Dermis lymphatic vessel endothelial cell (primary cell): ENCODE measurements around the gene NDUFV2. TPM values are rescaled to one million over a fixed set of nuclear protein-coding genes. Genes with fewer than 3 reads are reported as not detected.

ENCODE experiments used
- total RNA-seq: library from RNA; depleted of rRNA; stranded (reverse); fragments of >200 nt; gene quantifications from 2 replicates; pipeline ENCODE4 v1.2.1, GENCODE V29; 2014

NDUFV2 gene
- total RNA-seq, result 74.1 and 82.6 TPM in 2 replicates

DNA sequence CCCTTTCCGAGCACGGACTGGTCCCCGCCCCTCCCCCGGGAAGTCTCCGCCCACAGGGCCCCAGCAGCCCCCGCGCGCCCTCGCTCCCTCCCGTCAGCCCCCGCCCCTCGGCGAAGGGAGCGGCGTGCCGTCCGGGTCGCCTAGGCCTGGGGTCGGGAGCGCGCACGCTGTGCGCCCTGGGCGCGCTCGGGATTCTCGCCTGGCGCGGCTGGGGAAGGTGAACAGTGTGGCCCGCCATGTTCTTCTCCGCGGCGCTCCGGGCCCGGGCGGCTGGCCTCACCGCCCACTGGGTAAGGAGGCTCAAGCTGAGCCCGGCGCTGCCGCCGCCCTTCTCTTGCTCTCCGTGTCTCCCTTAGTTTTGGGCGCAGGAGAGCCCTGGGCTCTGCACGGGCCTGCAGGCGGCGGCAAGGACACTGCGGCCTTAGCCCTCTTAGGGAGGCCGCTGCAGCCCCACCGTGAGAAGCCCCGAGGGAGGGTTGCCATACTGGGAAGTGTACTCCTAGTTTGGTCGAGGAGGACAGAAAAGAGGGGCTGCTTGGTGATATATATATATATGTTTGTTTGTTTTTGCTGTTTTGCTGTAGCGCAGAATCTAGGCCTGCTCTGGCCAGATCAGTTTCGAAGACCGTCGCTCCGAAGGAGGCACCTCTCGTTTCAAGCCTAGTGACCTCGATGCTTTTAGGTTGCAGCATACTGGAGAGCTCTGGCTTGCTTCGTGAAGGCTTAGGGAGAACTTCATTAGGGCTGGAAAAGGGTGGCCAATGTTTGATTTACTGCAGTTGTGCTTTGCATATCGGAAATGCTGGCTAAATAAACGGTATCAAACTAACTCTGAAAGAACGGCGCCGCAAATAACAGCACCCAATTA lies at the start of gene NDUFV2:
Gene NDUFV2, plus strand, starts transcription at position 192 of the 868 bp plus-strand sequence. Its CDS starts 45 bp downstream, at position 237.

DNA sequence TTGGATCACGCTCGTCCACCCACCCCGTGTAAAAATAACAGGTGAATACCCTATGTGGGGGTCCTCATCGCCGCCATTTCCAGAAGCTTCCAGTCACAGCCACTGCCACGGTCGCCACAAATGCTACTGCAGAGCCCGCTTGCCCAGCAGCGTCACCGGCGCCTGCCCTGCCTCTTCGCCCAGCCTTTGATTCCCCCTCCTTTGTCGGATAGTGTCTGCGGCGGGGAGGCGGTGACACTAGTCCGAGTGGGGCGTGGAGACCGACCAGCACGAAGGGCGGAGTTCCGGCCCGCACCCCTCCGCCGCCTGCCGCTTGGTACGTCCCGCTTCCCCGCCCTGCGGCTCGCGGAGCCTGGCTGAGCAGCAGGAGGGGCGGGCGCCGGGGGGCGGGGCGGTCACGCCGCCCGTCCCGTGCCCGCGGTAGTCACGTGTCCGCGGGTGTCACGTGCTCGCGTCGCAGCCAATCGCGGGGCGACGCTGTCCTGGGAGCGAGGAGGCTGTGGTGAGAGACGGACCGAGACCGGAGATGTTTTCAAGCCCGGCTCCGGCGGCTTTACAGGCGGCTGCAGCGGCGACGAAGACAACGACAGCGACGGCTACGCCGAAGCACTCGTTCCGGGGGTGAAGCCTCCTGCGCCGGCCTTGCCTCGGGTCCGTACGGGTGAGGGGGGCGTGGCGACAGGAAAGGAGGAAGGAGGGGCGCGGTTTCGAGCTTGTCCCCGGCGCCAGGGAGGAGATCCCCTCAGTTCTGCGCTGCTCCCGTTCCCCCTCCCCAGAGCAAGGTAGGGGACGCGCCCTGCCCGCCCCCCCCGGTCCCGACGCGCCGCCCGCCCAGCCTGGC lies 34.0 kb downstream of the NDUFV2 start, which contains the start of gene ANKRD12:
Gene ANKRD12, plus strand, starts transcription at position 467 of the 841 bp plus-strand sequence. CDS start 45,652 bp downstream, outside the sequence.

Other genes starting within 250 kb of the NDUFV2 start
- 27.0 and 27.9 TPM in 2 replicates for gene ANKRD12, start 34.1 kb downstream of the NDUFV2 start, total RNA-seq
- gene TWSG1, start 232.1 kb downstream of the NDUFV2 start, total RNA-seq, result 37.2 and 44.6 TPM in 2 replicates